ENCODE results near the gene APRT. TPM values are rescaled to one million over a fixed set of nuclear protein-coding genes. Genes with fewer than 3 reads are reported as not detected.
A peak's percentile ranks its signal among the peaks of the same experiment; 100 is the strongest.

The APRT gene
- total and polyA plus RNA-seq, 9 of the 15 experiments (the other 6 are each of a cell fraction or from before 2014, with no cell fraction given): 41.7 to 409 (median 146) TPM

- TF ChIP-seq HNRNPK (IDR thresholded peaks at IDR 0.05; ENCODE audit: low read depth, low read length, poor library complexity, severe bottlenecking) (no peak), TCF3 (CRISPR knock-in tag; IDR thresholded peaks at IDR 0.05) (peak; percentile 10; the same call in 1 of the 2 replicates), CLOCK (CRISPR knock-in tag; IDR thresholded peaks at IDR 0.05; ENCODE audit: borderline replicate concordance) (no peak), ZNF324 (CRISPR knock-in tag; IDR thresholded peaks at IDR 0.05) (no peak), ZNF76 (CRISPR knock-in tag; IDR thresholded peaks at IDR 0.05; ENCODE audit: borderline replicate concordance) (peak; percentile 52; the same call in 1 of the 2 replicates), RBBP5 (IDR thresholded peaks at IDR 0.05; ENCODE audit: borderline replicate concordance, insufficient read depth, low read length, poor library complexity, severe bottlenecking) (peak; percentile 74), POLR2G (IDR thresholded peaks at IDR 0.05; ENCODE audit: low read depth, low read length) (peak; percentile 83), HOMEZ (CRISPR knock-in tag; IDR thresholded peaks at IDR 0.05) (no peak), PTTG1 (tag; IDR thresholded peaks at IDR 0.05; ENCODE audit: low read depth) (no peak), FOXA3 (CRISPR knock-in tag; conservative IDR thresholded peaks at IDR 0.05 in 1 of 2, IDR thresholded peaks at IDR 0.05 in 1 of 2) (no peak), JUN (IDR thresholded peaks at IDR 0.05; ENCODE audit: borderline replicate concordance, low read depth, low read length) (peak; percentile 25; the same call in 1 of the 2 replicates), JUN (CRISPR knock-in tag; IDR thresholded peaks at IDR 0.05; ENCODE audit: borderline replicate concordance) (no peak), GABPA (tag; conservative IDR thresholded peaks at IDR 0.05; ENCODE audit: low read depth) (peak; percentile 50; the same call in 1 of the 2 replicates), MYBL2 (IDR thresholded peaks at IDR 0.05; ENCODE audit: low read depth) (no peak), MYBL2 (CRISPR knock-in tag; IDR thresholded peaks at IDR 0.05; ENCODE audit: borderline replicate concordance) (no peak), RAD21 (CRISPR knock-in tag; conservative IDR thresholded peaks at IDR 0.05 in 1 of 2, IDR thresholded peaks at IDR 0.05 in 1 of 2) (peak in 1 of 2 experiments; percentile 20; a peak in 1 of 4 replicates), OTX1 (CRISPR knock-in tag; IDR thresholded peaks at IDR 0.05) (no peak), NKRF (IDR thresholded peaks at IDR 0.05; ENCODE audit: borderline replicate concordance) (peak; percentile 93), ZNF311 (CRISPR knock-in tag; IDR thresholded peaks at IDR 0.05) (peak; percentile 51; the same call in 1 of the 2 replicates)
Observed at GRCh38 chr16:88781140-88782077, 30.3 kb downstream of the APRT start (continued).
